ENCODE data around the gene KCNN4.

The KCNN4 gene

DNA sequence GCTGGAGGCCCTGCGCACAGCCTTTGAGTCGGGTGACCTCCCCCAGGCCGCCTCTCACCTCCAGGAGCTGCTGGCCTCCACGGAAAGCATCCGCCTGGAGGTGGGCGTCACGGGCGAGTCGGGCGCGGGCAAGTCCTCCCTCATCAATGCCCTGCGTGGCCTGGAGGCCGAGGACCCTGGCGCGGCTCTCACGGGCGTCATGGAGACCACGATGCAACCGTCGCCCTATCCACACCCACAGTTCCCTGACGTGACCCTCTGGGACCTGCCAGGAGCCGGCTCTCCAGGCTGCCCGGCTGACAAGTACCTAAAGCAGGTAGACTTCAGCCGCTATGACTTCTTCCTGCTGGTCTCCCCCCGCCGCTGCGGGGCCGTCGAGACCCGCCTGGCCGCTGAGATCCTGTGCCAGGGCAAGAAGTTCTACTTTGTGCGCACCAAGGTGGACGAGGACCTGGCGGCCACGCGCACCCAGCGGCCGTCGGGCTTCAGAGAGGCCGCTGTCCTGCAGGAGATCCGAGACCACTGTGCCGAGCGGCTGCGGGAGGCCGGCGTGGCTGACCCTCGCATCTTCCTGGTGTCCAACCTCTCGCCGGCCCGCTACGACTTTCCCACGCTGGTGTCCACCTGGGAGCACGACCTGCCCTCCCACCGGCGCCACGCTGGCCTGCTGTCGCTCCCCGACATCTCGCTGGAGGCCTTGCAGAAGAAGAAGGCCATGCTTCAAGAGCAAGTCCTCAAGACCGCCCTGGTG, 62.0 kb downstream of the KCNN4 start:
- no peak for DNase-seq (ENCODE audit: low read depth, low spot score)
- ChIA-PET POLR2A (no interaction called here), CTCF (no interaction called here)
- H3K4me3 ChIP-seq (ENCODE audit: low read depth, low read length) = no peak overlapping the region
- TF ChIP-seq, protein P1, sequence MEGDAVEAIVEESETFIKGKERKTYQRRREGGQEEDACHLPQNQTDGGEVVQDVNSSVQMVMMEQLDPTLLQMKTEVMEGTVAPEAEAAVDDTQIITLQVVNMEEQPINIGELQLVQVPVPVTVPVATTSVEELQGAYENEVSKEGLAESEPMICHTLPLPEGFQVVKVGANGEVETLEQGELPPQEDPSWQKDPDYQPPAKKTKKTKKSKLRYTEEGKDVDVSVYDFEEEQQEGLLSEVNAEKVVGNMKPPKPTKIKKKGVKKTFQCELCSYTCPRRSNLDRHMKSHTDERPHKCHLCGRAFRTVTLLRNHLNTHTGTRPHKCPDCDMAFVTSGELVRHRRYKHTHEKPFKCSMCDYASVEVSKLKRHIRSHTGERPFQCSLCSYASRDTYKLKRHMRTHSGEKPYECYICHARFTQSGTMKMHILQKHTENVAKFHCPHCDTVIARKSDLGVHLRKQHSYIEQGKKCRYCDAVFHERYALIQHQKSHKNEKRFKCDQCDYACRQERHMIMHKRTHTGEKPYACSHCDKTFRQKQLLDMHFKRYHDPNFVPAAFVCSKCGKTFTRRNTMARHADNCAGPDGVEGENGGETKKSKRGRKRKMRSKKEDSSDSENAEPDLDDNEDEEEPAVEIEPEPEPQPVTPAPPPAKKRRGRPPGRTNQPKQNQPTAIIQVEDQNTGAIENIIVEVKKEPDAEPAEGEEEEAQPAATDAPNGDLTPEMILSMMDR (IDR thresholded peaks at IDR 0.05; ENCODE audit: insufficient read depth, low read length, missing control alignments) = no peak

Data from AG04449 (cell line).